H1 (cell line): ENCODE measurements around the gene AHDC1. TPM values are rescaled to one million over a fixed set of nuclear protein-coding genes. Genes with fewer than 3 reads are reported as not detected.

Experiments
- CTCF ChIA-PET: fragments of 300-600 bp; sonication (Branson Sonifier 250); formaldehyde crosslinking; loops from one replicate; lab custom pipeline; 2021; ENCODE audit not compliant: partially characterized antibody; lab: Charles Lee
- POLR2A ChIA-PET: fragments of 300-600 bp; sonication (Branson Sonifier 250); formaldehyde crosslinking; loops from one replicate; lab custom pipeline; 2021; ENCODE audit warnings: inconsistent platforms; ENCODE audit not compliant: partially characterized antibody; lab: Charles Lee
- DNase-seq, 2 experiments: peaks; one replicate each; pipeline versions ENCODE4 v3.0.0 to v3.0.0-alpha.2; 2010 to 2022; ENCODE audit warnings: low spot score in 2 of 2, low read depth in 1 of 2, mixed read lengths in 1 of 2
- FAIRE-seq: peaks from 2 replicates; lab custom pipeline; 2011; peaks lifted over from hg19 to GRCh38; lab: Jason Lieb, UNC
- H2AFZ ChIP-seq: 2 replicates; pipeline ENCODE4 v1.8.1; 2012; ENCODE audit warnings: low read length, inconsistent platforms
- H2AK5ac ChIP-seq: 2 replicates; pipeline ENCODE4 v1.6.1; 2013; ENCODE audit warnings: low read depth, low read length
- H2BK120ac ChIP-seq: replicated peaks from 2 replicates; pipeline ENCODE3; 2013; ENCODE audit warnings: low read depth, low read length, inconsistent platforms
- H2BK12ac ChIP-seq: 2 replicates; pipeline ENCODE4 v1.6.1; 2013; ENCODE audit warnings: low read depth, low read length
- H2BK15ac ChIP-seq: 2 replicates; pipeline ENCODE4 v1.6.1; 2013; ENCODE audit warnings: low read length
- H2BK20ac ChIP-seq: 2 replicates; pipeline ENCODE4 v1.6.1; 2013; ENCODE audit warnings: low read length
- H2BK5ac ChIP-seq: 2 replicates; pipeline ENCODE4 v1.6.1; 2013; ENCODE audit warnings: low read depth, low read length
- H3K14ac ChIP-seq: 2 replicates; pipeline ENCODE4 v1.6.1; 2013; ENCODE audit warnings: inconsistent platforms; ENCODE audit not compliant: insufficient read length
- H3K18ac ChIP-seq: 2 replicates; pipeline ENCODE4 v1.6.1; 2013; ENCODE audit warnings: low read length; ENCODE audit errors: extremely low read depth
- H3K23ac ChIP-seq: 2 replicates; pipeline ENCODE4 v1.6.1; 2013; ENCODE audit warnings: inconsistent platforms; ENCODE audit not compliant: insufficient read length
- H3K23me2 ChIP-seq: 2 replicates; pipeline ENCODE4 v1.6.1; 2013; ENCODE audit warnings: low read depth, low read length
- H3K27ac ChIP-seq: 2 replicates; pipeline ENCODE4 v1.6.1; 2011; ENCODE audit warnings: low read depth, low read length, inconsistent platforms
- H3K27me3 ChIP-seq, 4 experiments: replicated peaks in 1 of 4; 1 replicate in 1 of 4; 2 replicates in 3 of 4; pipeline versions ENCODE4 v1.6.1 to v1.8.1; 2011 to 2013; ENCODE audit warnings: low read length in 3 of 4, mild to moderate bottlenecking in 3 of 4, inconsistent platforms in 2 of 4, mixed read lengths in 2 of 4, moderate library complexity in 1 of 4; ENCODE audit not compliant: control insufficient read depth in 3 of 4, insufficient read depth in 3 of 4; ENCODE audit errors: extremely low read depth in 1 of 4
- H3K36me3 ChIP-seq, 4 experiments: 2 replicates each; pipeline versions ENCODE4 v1.6.1 to v1.8.1; 2011 to 2013; ENCODE audit warnings: mild to moderate bottlenecking in 4 of 4, low read length in 3 of 4, moderate library complexity in 2 of 4, control low read depth in 1 of 4, inconsistent platforms in 1 of 4; ENCODE audit not compliant: insufficient read depth in 4 of 4, control insufficient read depth in 2 of 4
- H3K4ac ChIP-seq: replicated peaks from 2 replicates; pipeline ENCODE3; 2013; ENCODE audit warnings: low read length, low read depth, mixed read lengths, inconsistent platforms; ENCODE audit not compliant: insufficient read length
- H3K4me1 ChIP-seq, 4 experiments: replicated peaks in 1 of 4; 1 replicate in 1 of 4; 2 replicates in 3 of 4; pipeline versions ENCODE4 v1.6.1 to v1.8.1; 2011 to 2013; ENCODE audit warnings: low read length in 3 of 4, inconsistent platforms in 2 of 4, mixed read lengths in 1 of 4; ENCODE audit not compliant: insufficient read depth in 4 of 4, control insufficient read depth in 3 of 4
- H3K4me2 ChIP-seq, 2 experiments: 2 replicates each; pipeline versions ENCODE4 v1.6.1 to v1.8.1; 2011 to 2013; ENCODE audit warnings: low read depth in 2 of 2, low read length in 2 of 2, control low read depth in 1 of 2, inconsistent platforms in 1 of 2, mild to moderate bottlenecking in 1 of 2; ENCODE audit not compliant: insufficient read depth in 1 of 2
- H3K4me3 ChIP-seq, 4 experiments: fragments of 200-600, 300-600 bp in 1 of 4; sonication (generic), shearing (Covaris generic), sonication (Bioruptor Twin) in 1 of 4; 2 replicates each; pipeline versions ENCODE4 v1.5.1 to v1.8.1; 2011 to 2016; ENCODE audit warnings: low read length in 4 of 4, low read depth in 3 of 4, control low read depth in 2 of 4, inconsistent platforms in 2 of 4, mild to moderate bottlenecking in 2 of 4, mixed read lengths in 1 of 4, moderate library complexity in 1 of 4; ENCODE audit not compliant: insufficient read depth in 2 of 4; ENCODE audit errors: extremely low read depth in 1 of 4
- H3K56ac ChIP-seq: replicated peaks from 2 replicates; pipeline ENCODE3; 2013; ENCODE audit warnings: low read depth, mild to moderate bottlenecking, mixed read lengths, low read length, inconsistent platforms; ENCODE audit not compliant: insufficient read length
- H3K79me1 ChIP-seq: 2 replicates; pipeline ENCODE4 v1.6.1; 2013; ENCODE audit warnings: low read depth, low read length, control low read depth
- H3K79me2 ChIP-seq, 2 experiments: 2 replicates each; pipeline versions ENCODE4 v1.6.1 to v1.8.1; 2012 to 2013; ENCODE audit warnings: low read length in 2 of 2, mild to moderate bottlenecking in 2 of 2, inconsistent platforms in 1 of 2; ENCODE audit not compliant: insufficient read depth in 2 of 2, control insufficient read depth in 1 of 2
- H3K9ac ChIP-seq, 4 experiments: replicated peaks in 1 of 4; 1 replicate in 1 of 4; 2 replicates in 3 of 4; pipeline versions ENCODE4 v1.6.1 to v1.8.1; 2011 to 2013; ENCODE audit warnings: low read depth in 3 of 4, low read length in 3 of 4, control low read depth in 2 of 4, mild to moderate bottlenecking in 2 of 4, moderate library complexity in 2 of 4, inconsistent platforms in 1 of 4; ENCODE audit errors: extremely low read depth in 1 of 4
- H3K9me3 ChIP-seq, 2 experiments: 2 replicates each; pipeline versions ENCODE4 v1.6.1 to v1.8.1; 2012 to 2013; ENCODE audit warnings: mild to moderate bottlenecking in 2 of 2, moderate library complexity in 2 of 2, control low read depth in 1 of 2, inconsistent platforms in 1 of 2, low read depth in 1 of 2, low read length in 1 of 2, mixed read lengths in 1 of 2; ENCODE audit not compliant: insufficient read depth in 2 of 2
- H4K20me1 ChIP-seq, 2 experiments: replicated peaks in 1 of 2; 2 replicates each; pipeline versions ENCODE3 to v1.8.1; 2011 to 2013; ENCODE audit warnings: inconsistent platforms in 2 of 2, low read length in 2 of 2, mild to moderate bottlenecking in 1 of 2; ENCODE audit not compliant: insufficient read depth in 2 of 2, control insufficient read depth in 1 of 2
- H4K5ac ChIP-seq: 2 replicates; pipeline ENCODE4 v1.6.1; 2013; ENCODE audit warnings: low read length, low read depth, mixed read lengths, inconsistent platforms; ENCODE audit not compliant: insufficient read length
- H4K8ac ChIP-seq: 2 replicates; pipeline ENCODE4 v1.8.0; 2013; ENCODE audit warnings: mild to moderate bottlenecking, moderate library complexity, low read length, inconsistent platforms; ENCODE audit not compliant: insufficient read depth; ENCODE audit errors: extremely low read depth
- H4K91ac ChIP-seq: replicated peaks from 2 replicates; pipeline ENCODE3; 2013; ENCODE audit warnings: low read length, mixed read lengths, inconsistent platforms; ENCODE audit not compliant: insufficient read length
- ASH2L ChIP-seq: fragments of 200-600, 300-600 bp; sonication (generic); IDR thresholded peaks from one replicate; pipeline ENCODE4 v1.7.1; 2017; ENCODE audit warnings: low read length
- ATF2 ChIP-seq: IDR thresholded peaks from 2 replicates; pipeline ENCODE4 v1.6.1; 2012; ENCODE audit warnings: low read length, inconsistent platforms
- RAD21 ChIP-seq, 2 experiments: IDR thresholded peaks in 1 of 2; conservative IDR thresholded peaks in 1 of 2; 2 replicates each; pipeline ENCODE4 v1.6.1; 2011; ENCODE audit warnings: low read depth in 2 of 2, low read length in 2 of 2, improper control_type of control experiment in 1 of 2, inconsistent platforms in 1 of 2, mild to moderate bottlenecking in 1 of 2, moderate library complexity in 1 of 2
- SAP30 ChIP-seq: fragments of 300-600 bp; sonication (generic); IDR thresholded peaks from 2 replicates; pipeline ENCODE4 v1.7.1; 2012; ENCODE audit warnings: low read length, moderate library complexity, mild to moderate bottlenecking, inconsistent platforms; ENCODE audit not compliant: insufficient read depth, insufficient replicate concordance
- SIN3A ChIP-seq, 2 experiments: IDR thresholded peaks in 1 of 2; conservative IDR thresholded peaks in 1 of 2; 2 replicates each; pipeline ENCODE4 v1.6.1; 2011 to 2012; ENCODE audit warnings: low read length in 2 of 2, improper control_type of control experiment in 1 of 2, low read depth in 1 of 2, mild to moderate bottlenecking in 1 of 2
- SP1 ChIP-seq: IDR thresholded peaks from 2 replicates; pipeline ENCODE4 v1.6.1; 2011; ENCODE audit warnings: low read depth, low read length
- WGBS, 2 experiments: shearing (Covaris generic) in 1 of 2; methylation state at CpG; one replicate each; pipeline versions ENCODE4 v1.1.6 to v1.1.7; 2013 to 2015; ENCODE audit warnings: low lambda C conversion rate in 2 of 2, mixed read lengths in 2 of 2, inconsistent platforms in 1 of 2, low coverage in 1 of 2, missing lambda C conversion rate in 1 of 2; ENCODE audit not compliant: insufficient replicate concordance in 2 of 2, insufficient coverage in 1 of 2, insufficient read length in 1 of 2; ENCODE audit errors: extremely low coverage in 1 of 2, missing lambda C conversion rate in 1 of 2; 5-methylcytosine and 5-hydroxymethylcytosine counted together
- polyA plus RNA-seq, 7 experiments: library from polyadenylated mRNA; depleted of rRNA in 3 of 7; stranded (reverse) in 5 of 7; unstranded in 2 of 7; fragments of >200 nt in 5 of 7; fragments of 200-250 nt in 2 of 7; gene quantifications; 1 replicate in 5 of 7; 2 replicates in 1 of 7; 4 replicates in 1 of 7; pipeline versions ENCODE4 v1.2.1 to v1.2.3, GENCODE V29; 2011 to 2013; ENCODE audit warnings: missing spikeins in 2 of 7, mixed read lengths in 2 of 7
- total RNA-seq: library from RNA; stranded (reverse); fragmentation: NEBNext Ultra II Directional; extraction: Animal tissue kit (Norgen Biotek cat#: 25700); gene quantifications from 2 replicates; pipeline ENCODE4 v1.2.1, GENCODE V29; 2021

AHDC1 gene
- total and polyA plus RNA-seq, 2 of the 8 experiments (the other 6 are each of a cell fraction or from before 2014, with no cell fraction given) = 4.4 to 35.1 TPM

DNA sequence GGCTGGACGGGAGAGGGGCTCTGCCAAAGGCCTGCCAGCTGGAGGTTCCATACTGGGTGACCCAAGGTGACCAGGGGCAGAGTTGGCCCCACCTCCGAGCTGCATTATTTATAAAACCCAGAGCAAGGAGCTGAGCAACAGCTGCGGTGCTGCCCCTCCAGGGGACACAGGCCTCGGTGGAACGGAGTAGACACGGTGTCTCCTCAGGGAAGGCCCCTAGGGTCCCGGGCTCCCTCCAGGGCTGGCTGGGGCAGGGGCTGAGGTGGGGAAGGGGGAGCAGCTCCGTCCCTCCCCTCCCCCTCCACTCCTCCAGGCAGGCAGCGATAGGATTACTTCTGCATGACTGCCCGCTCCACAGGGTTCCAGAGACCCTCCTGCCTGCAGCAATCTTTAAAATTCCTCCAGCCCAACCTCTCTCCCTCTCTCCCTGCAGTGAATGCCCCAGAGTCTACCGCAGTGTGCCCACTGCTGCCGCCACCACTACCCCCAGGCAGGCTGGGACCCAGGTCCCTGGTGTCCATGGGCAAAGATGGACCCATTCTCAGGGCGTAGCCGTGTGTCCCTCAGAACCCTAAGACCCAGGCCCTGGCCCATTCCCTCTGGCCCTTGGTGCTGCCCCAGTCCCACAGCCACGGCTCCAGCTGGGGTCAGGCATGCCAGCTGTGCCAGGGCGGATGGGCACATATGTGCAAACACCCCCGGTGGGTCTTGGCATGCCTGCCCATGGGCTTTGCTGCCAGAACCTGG is 10.8 kb downstream of the AHDC1 start:
- TF ChIP-seq SP1 = 0 out of 2 replicates have a peak, but pooled peaks have one; percentile 31
- no peak for TF ChIP-seq SAP30
- 0 out of 4 replicates have a peak, but pooled peaks of 1 of the 2 experiments have one; percentile 19 for TF ChIP-seq SIN3A (conservative IDR thresholded peaks at IDR 0.05 in 1 of 2, IDR thresholded peaks at IDR 0.05 in 1 of 2; ENCODE audit: low read depth in 1 of 2, low read length in 2 of 2)
- no peak for TF ChIP-seq ATF2
- TF ChIP-seq RAD21 (IDR thresholded peaks at IDR 0.05 in 1 of 2, conservative IDR thresholded peaks at IDR 0.05 in 1 of 2; ENCODE audit: low read depth in 2 of 2, low read length in 2 of 2) = 0 out of 4 replicates have a peak, but pooled peaks of 1 of the 2 experiments have one; percentile 3
- TF ChIP-seq ASH2L = peak; percentile 66
- peaks cover 14% of the 10 kb centered on the region; the same call in 1 of the 2 replicates for H3K23me2 ChIP-seq
- no peaks in the 10 kb centered on the region for H3K9me3 ChIP-seq
- no peak overlapping the region for H3K14ac ChIP-seq
- no peak overlapping the region for H2BK120ac ChIP-seq
- H2AK5ac ChIP-seq = no peak overlapping the region; the same call in 1 of the 2 replicates
- peak overlapping the region; percentile 83 for H4K91ac ChIP-seq
- ChIA-PET CTCF (interaction anchor here (0.6 to 37.8 kb wide), 8 partner anchors 8 to 287 kb away, joined by 3 to 1807 read pairs (median 4); no protein-coding TSS in a partner anchor), POLR2A (interaction anchor here (1.0 to 13.5 kb wide), 8 partner anchors 8 to 211 kb away, joined by 3 to 355 read pairs (median 8); partner anchors contain the start of gene AHDC1)
- H4K5ac ChIP-seq = peak overlapping the region; percentile 63
- no peak overlapping the region for H3K23ac ChIP-seq
- peak overlapping the region; percentile 51 for H3K27ac ChIP-seq
- H2BK20ac ChIP-seq = peak overlapping the region; percentile 86; the same call in 1 of the 2 replicates
- DNase-seq (peak in 1 of 2 experiments; percentile 78), FAIRE-seq (no peak)
- no peak overlapping the region for H2AFZ ChIP-seq
- H3K4me2 ChIP-seq = peak overlapping the region; percentile 64 to 71
- H3K4me3 ChIP-seq = peak overlapping the region in 2 of 4 experiments; percentile 32 to 49; a peak in 5 of 8 replicates
- peak overlapping the region; percentile 89 for H3K18ac ChIP-seq
- peak overlapping the region; percentile 79 for H3K56ac ChIP-seq
- peaks cover 0 to 7% (median 0%) of the 10 kb centered on the region in 4 experiments; a peak in 1 of 8 replicates for H3K36me3 ChIP-seq
- no peak overlapping the region; a peak in 1 of 7 replicates for H3K9ac ChIP-seq
- H2BK5ac ChIP-seq = peak overlapping the region; percentile 89; the same call in 1 of the 2 replicates
- H2BK15ac ChIP-seq = peak overlapping the region; percentile 72; the same call in 1 of the 2 replicates
- peaks cover 0 to 2% (median 0%) of the 10 kb centered on the region in 4 experiments; a peak in 1 of 7 replicates for H3K27me3 ChIP-seq
- 27% methylated on average over 14 of the region's 17 CpGs; no CpG with 5 or more reads in 1 of the 2 experiments for WGBS, 2 experiments
- peak overlapping the region; percentile 83 for H4K8ac ChIP-seq
- H3K79me1 ChIP-seq = peaks cover 50% of the 10 kb centered on the region
- H2BK12ac ChIP-seq = peak overlapping the region; percentile 52; the same call in 1 of the 2 replicates
- peaks cover 13 to 45% of the 10 kb centered on the region in 2 experiments for H4K20me1 ChIP-seq
- H3K4ac ChIP-seq = peak overlapping the region; percentile 61
- H3K79me2 ChIP-seq = peaks cover 5 to 78% of the 10 kb centered on the region in 2 experiments; a peak in 3 of 4 replicates
- H3K4me1 ChIP-seq = peaks cover 14 to 60% (median 43%) of the 10 kb centered on the region in 4 experiments
